ENCODE results near the gene LGALS3BP. TPM values are rescaled to one million over a fixed set of nuclear protein-coding genes. Genes with fewer than 3 reads are reported as not detected.

Gene LGALS3BP
- total and polyA plus RNA-seq, 2 of the 4 experiments (the other 2 are of a cell fraction) = 33.7 to 273 TPM

DNA sequence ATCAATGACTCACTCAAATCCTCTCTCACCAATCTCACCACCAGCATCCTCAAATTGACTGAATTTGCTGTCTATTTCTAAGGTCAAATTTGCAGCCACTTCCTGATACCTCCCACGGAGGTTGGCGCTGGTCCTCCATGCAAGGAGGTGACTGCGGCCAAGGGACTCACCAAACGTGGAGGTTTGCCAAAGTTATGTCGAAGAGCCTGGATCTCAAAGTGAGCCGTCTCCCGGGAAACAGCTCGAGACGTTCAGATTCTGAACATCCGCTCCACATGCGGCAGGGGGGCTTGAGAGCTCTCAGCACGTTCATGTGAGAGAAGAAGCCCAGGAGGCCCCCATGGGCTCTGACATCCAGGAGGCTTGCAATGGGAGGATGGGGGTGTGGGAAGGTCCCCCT, 22.6 kb downstream of the LGALS3BP start:
- H4K91ac ChIP-seq (ENCODE audit: insufficient read depth, low read depth, low read length) = no peak overlapping the region
- BruUV-seq (replicated peaks) = no TSS peak
- no peak overlapping the region for H3K18ac ChIP-seq (ENCODE audit: low read depth, low read length)
- no peak overlapping the region for H2AK5ac ChIP-seq (ENCODE audit: low read depth, low read length)
- ATAC-seq (ENCODE audit: low read depth) = no peak
- peak overlapping the region; percentile 63 for H2AFZ ChIP-seq (replicated peaks; ENCODE audit: low read length, poor library complexity)
- no peak overlapping the region for H3K27ac ChIP-seq (ENCODE audit: insufficient read depth, low read length)
- H3K56ac ChIP-seq (ENCODE audit: extremely low read depth, insufficient read depth, low read length) = no peak overlapping the region
- H3K4me3 ChIP-seq (ENCODE audit: insufficient read depth, low read depth, low read length) = no peak overlapping the region
- H3K9me3 ChIP-seq (ENCODE audit: control insufficient read depth, insufficient read depth, low read length) = no peaks in the 10 kb centered on the region
- no peaks in the 10 kb centered on the region for H3K9me1 ChIP-seq (ENCODE audit: insufficient read depth, low read length)
- H3K4ac ChIP-seq (ENCODE audit: low read depth, low read length) = no peak overlapping the region
- CTCF ChIA-PET = no interaction called here
- in situ Hi-C loops (cut with MboI; ENCODE audit: low sequenced_read_pairs) (loop anchor here (25.0 kb wide), 1 partner anchor 470 kb away; no protein-coding TSS in a partner anchor), intact Hi-C loops (cut with micrococcal nuclease) (no loop called here), dilution Hi-C loops (cut with HindIII; ENCODE audit: low sequenced_read_pairs, unreplicated experiment) (no loop called here)
- 6% methylated on average over 11 of the region's 12 CpGs; no CpG with 5 or more reads in 1 of the 2 experiments for WGBS, 2 experiments (ENCODE audit: extremely low coverage in 2 of 2, insufficient read length in 1 of 2)
- no peaks in the 10 kb centered on the region for H4K20me1 ChIP-seq (ENCODE audit: insufficient read depth, low read length)
- H4K5ac ChIP-seq (ENCODE audit: low read depth, low read length) = no peak overlapping the region
- no peak overlapping the region for H3K14ac ChIP-seq (replicated peaks; ENCODE audit: low read depth, low read length)
- POLR2A ChIA-PET (ENCODE audit: unreplicated experiment) = no interaction called here
- no peak overlapping the region for H2BK5ac ChIP-seq (ENCODE audit: low read depth, low read length, poor library complexity, severe bottlenecking)
- no peak for TF ChIP-seq SMC3 (IDR thresholded peaks at IDR 0.05; ENCODE audit: low read depth, low read length)
- TF ChIP-seq, protein P1, sequence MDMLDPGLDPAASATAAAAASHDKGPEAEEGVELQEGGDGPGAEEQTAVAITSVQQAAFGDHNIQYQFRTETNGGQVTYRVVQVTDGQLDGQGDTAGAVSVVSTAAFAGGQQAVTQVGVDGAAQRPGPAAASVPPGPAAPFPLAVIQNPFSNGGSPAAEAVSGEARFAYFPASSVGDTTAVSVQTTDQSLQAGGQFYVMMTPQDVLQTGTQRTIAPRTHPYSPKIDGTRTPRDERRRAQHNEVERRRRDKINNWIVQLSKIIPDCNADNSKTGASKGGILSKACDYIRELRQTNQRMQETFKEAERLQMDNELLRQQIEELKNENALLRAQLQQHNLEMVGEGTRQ (IDR thresholded peaks at IDR 0.05; ENCODE audit: low read depth, low read length) = no peak
- no peak for TF ChIP-seq CHD1 (IDR thresholded peaks at IDR 0.05; ENCODE audit: low read depth, low read length)
- peaks cover 18% of the 10 kb centered on the region for H3K4me1 ChIP-seq (ENCODE audit: control insufficient read depth, insufficient read depth, low read length)
- H2BK20ac ChIP-seq (ENCODE audit: low read depth, low read length) = no peak overlapping the region
- H4K8ac ChIP-seq (ENCODE audit: low read depth in 2 of 2, low read length in 2 of 2) = no peak overlapping the region
- H3K36me3 ChIP-seq (ENCODE audit: control insufficient read depth, insufficient read depth, low read length) = no peaks in the 10 kb centered on the region
- no peak overlapping the region for H2AK9ac ChIP-seq (replicated peaks; ENCODE audit: low read depth, low read length, poor library complexity)
- DNase-seq = peak; percentile 75
- H3K4me2 ChIP-seq (ENCODE audit: low read depth, low read length) = no peak overlapping the region
- no peaks in the 10 kb centered on the region; the same call in 1 of the 2 replicates for H3K27me3 ChIP-seq (ENCODE audit: control insufficient read depth, insufficient read depth, low read length)
- H2BK15ac ChIP-seq (ENCODE audit: low read depth, low read length) = no peak overlapping the region
- H3K9ac ChIP-seq (ENCODE audit: low read depth, low read length) = no peak overlapping the region
- no peaks in the 10 kb centered on the region for H3K79me1 ChIP-seq (ENCODE audit: low read depth in 1 of 2, low read length in 2 of 2)
- H3K23ac ChIP-seq (ENCODE audit: low read depth, low read length) = no peak overlapping the region
- no peak overlapping the region for H2BK120ac ChIP-seq (ENCODE audit: low read depth, low read length)
